ENCODE results near the gene BACE2.
"Not testable (repeated sequence)": the region's sequence is repeated elsewhere in the genome, so short reads cannot be mapped to it uniquely, and the experiment has no call there.

Gene BACE2

DNA sequence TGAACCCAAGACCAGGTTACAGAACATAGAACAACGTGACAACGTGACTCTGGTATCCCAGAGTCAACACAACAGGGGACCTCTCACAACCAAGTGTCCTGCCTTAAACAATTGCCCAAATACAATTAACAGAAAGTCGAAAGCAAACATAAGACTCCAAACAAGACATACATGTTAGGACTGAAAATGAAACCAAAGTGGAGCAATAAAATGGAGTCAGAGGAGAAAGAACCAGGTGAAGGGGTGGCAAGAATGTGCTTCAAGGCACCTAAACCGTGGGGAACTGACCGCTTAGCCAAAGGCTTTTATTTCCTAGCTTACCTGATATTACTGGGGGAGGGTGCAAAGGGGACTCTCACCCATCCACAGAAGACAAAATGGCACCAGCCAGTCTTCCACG is 17.8 kb downstream of the BACE2 start:
- DNase-seq (ENCODE audit: low spot score): no peak

DNA sequence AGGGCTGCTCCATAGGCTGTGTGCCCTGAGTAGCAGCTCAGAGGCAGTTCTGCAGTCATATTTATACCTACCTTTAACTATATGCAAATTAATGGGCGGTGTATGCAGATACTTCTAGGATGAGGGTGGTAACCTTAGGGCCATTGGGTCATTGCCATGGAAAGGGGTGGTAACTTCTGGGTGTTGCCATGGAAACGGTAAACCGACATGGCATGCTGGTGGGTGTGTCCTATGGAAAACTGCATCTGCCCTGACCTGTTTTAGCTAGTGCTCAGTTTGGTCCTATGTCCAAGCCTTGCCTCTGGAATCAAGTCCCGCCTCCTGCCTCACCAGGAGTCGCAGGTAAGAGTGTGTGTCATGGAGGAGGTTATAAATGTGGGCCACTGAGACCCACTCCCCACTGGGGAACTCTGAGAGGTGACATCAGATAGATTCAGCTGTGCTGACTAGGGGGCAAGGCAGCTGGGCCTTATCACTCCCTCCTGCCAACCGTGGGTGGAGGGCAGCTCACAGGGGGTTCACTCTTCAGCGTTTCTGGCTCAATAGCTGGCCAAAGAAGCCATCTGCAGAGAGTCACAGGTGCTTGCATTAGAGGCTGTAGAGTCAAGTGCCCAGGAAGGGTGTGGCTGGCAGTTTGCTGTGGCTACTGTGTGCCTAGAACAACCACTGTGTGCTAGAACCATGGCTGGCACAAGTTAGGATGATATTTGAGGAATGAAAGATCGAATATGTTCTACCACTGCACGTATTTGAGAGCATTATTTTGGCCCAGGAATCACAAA is 19.0 kb downstream of the BACE2 start:
- no peak for DNase-seq (ENCODE audit: low spot score)

DNA sequence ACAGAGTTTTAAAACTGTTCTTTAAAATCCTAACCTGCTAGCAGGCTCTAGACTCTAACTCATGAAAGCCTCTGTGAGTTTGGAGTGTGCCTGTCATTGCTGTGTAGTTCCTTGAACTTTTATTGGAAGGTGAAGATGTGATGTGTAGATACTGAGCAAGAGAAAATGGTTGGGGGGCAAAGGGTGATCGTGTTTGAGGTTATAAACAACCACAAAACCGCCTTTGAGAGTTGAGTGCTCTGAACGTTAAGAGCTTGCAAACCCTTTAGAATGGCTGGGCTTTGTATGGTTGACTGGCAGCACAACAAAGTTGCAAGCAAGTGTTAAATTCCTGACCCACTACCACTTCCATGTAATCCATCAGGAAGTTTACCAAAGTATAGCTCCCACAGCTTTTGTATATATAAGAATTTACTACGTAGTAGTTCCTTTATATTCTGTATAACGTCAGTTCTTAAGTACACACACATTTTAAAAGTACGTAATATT is 19.6 kb downstream of the BACE2 start:
- no peak for DNase-seq (ENCODE audit: low spot score)

DNA sequence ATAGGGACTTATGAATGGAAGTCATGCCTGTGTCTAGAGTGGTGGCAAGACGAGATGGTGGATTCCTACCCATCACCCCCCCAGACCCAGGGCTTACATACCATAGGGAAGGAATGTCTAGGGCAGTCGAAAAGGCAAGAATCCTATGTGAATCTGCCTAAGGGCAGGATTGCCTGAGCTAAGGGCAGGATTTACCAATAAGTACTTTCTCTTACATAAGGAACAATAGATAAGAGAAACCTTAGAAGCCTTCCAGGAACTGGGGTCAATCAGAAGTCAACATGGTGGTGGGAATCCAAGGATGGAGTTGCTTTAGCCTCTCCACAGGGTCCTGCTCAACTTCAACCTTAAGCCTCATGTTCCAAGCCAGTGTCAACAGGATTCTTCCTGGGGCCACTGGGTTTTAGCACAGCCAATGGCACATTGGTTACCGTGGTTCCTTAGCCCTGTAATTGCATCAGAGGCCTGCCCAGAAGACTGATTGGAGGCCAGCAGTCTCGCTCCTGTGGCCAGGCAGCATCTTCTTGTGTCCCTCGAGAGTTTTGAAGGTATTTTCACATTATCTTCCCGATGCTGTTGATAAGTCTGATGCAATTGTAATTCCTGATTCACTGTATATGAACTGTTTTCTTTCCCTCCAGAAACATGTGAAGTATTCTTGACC is 20.7 kb downstream of the BACE2 start:
- no peak for DNase-seq (ENCODE audit: low spot score)

DNA sequence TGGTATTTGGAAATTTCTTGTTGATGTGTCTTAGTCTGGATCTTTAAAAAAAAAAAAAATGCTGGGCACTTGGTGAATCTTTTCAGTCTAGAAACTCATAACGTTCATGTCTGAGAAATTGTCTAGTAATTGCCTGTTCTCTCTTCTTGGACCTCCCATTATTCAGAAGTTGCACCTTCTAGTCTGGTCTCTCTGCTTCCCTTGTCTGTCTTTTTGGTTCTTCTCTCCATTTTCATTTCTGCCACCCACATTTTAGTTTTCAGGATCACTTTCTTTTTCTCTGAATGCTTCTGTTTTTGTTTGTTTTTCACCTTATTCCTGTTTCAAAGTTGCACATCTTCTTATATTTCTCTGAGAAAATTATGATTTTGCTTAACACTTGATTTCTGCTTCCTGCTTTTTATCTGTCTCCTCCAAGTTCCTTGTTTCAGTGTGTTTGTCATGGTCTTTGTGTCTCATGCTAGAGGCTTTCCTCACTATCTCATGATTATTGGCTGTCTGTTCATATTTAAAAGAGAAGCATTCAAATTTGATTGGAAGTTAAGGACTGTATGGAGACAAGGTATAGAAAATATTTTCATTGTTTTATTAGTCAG is 21.3 kb downstream of the BACE2 start:
- DNase-seq (ENCODE audit: low spot score): no peak

DNA sequence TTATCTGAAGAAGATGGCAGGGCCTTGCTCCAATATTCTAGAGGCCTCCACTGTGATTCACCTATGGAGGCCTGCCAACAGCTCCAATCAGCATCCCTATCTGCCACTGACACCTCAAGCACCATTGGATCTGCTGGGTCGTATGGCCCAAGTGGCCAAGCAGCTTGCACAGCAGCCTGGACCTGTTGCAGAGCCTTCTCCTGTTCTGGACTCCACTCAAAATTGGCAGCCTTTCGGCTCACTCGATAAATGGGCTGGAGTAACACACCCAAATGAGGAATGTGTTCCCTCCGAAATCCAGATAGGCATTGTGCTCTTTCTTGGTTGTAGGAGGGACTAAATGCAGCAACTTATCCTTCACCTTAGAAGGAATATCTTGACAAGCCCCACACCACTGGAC is 24.6 kb downstream of the BACE2 start:
- not testable (repeated sequence) for DNase-seq (ENCODE audit: low spot score)

DNA sequence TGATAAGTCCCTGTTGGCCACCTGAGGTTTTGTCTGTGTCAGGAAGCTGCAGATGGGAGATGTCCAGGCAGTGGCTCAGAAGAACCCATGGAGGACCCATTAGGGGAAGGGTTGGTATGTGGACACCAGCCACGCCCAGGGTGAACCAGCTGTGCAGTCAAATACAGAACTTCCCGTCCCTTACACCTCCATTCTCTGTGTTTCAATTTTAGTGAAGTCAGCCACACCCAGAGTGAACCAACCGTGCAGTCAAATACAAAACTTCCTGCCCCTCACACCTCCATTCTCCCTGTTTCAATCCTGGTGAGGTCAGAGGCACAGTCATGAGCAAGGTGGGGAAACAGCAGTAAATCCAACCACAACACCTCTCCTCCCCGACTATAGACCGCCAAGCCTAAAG is 27.4 kb downstream of the BACE2 start:
- peak; percentile 34 for DNase-seq (ENCODE audit: low spot score)

DNA sequence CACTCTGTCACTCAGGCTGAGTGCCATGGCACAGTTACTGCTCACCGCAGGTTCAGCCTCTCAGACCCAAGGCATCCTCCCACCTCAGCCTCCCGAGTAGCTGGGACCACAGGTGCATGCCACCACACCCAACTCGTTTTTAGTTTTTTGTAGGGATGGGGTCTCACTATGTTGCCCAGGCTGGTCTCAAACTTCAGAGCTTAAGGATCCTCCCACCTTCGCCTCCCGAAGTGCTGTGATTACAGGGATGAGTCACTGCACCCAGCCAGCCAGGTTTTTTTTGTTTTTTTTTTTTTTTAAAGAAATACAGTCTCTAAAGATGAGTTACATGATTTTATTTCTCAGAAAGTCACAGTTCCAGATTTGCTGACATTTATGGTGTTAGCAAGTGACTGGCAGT is 29.0 kb downstream of the BACE2 start:
- peak; percentile 49 for DNase-seq (ENCODE audit: low spot score)

DNA sequence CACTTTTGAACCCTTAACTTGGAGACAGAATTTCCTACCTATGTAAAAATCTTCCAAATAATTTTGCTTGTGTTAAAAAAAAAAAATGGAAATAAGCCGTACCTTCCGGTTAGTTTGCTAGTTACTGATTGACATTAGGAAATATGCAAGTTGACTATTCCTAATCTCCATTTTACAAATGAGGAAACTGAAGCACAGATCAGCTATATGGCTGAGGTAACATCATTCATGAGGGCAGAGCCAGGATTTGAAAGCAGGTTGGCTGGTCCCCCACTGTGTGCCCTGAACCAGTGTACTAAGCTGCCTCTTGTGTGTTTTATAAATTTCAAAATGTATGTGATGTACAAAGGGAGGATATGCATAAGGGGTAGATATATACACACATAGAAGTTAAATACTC is 29.6 kb downstream of the BACE2 start:
- DNase-seq (ENCODE audit: low spot score): peak; percentile 40

DNA sequence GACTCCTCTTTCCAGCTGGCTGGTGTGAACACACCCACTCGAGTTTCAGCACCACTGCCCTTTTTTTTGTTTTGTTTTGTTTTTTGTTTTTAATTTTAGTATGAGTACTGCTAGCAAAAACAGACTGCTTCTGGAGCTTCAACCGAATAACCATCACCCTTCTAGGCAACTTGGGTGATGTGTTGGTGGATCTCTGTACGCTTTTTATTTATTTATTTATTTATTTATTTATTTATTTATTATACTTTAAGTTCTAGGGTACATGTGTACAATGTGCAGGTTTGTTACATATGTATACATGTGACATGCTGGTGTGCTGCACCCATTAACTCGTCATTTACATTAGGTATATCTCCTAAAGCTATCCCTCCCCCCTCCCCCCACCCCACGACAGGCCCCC is 30.7 kb downstream of the BACE2 start:
- not testable (repeated sequence) for DNase-seq (ENCODE audit: low spot score)

DNA sequence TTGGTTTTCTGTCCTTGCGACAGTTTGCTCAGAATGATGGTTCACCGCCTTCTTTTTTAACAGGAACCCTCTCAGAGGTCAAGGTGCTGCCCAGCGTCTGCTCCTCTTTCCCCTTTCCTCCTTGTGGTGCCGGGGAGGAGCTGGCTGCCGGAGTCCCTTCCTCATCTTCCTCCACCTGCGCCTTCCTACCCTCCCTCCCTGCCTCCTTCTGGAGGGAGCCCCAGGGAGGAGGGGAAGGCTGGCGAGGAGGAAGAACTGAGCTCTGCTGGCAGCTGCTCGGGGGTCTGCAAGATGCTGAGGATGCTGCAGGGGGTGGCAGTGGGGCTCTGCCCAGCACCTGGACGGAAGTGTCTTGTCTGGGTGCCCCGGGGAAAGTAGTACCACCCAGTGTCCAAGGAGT is 31.2 kb downstream of the BACE2 start:
- DNase-seq (ENCODE audit: low spot score): no peak

DNA sequence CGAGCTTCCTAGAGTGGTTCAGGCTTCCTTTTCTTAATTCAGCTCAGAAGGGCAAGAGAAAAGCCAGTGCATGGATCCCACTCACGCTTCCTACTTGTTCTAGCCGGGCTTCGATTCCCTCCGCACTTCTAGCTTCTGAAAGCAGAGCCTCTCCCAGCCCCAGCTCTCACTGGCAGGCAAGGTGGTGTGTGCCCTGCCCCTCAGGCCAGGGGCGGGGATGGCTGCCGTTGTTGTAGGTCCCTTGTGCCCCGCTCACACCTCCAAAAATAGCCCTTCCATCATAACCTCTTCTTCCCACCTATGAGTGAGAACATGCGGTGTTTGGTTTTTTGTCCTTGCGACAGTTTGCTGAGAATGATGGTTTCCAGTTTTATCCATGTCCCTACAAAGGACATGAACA is 31.6 kb downstream of the BACE2 start:
- DNase-seq (ENCODE audit: low spot score): no peak

DNA sequence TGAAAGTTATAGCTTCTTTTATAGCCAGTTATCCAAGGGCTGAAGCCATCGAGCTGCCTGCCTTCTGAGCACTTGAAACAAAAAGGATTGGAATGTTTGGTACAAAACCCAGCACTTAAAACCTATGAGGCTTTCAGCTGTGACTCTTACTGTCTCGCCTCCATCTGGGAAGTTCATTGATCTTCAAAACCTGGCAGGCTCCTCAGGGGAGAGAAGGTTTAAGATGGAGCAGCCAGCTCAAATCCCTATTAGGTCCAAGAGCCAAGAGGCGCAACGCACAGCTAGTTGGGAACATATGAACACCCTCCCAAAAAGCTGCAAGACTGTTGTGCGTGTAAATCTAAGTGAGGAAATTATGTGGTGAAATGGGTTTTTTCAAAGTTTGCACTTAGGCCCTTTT is 33.4 kb downstream of the BACE2 start:
- DNase-seq (ENCODE audit: low spot score): no peak

DNA sequence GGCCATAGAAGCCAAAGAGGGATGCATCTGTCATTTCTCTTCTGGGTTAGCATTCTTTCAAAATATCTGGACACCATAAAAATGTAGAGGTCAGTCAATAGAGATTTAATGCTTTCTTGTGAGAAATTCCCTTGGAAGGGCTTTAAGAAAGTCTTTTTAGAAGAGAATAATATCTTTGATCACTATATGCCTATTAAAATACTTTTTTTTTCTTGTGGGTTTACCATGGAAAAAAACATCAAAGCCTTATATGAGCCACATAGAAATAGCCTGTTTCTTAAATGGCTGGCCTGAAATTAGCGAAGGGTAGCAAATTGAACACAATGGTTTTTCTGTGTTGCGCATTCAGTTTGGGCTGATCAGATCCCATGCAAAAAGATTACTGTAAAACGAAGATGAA is 36.8 kb downstream of the BACE2 start:
- DNase-seq (ENCODE audit: low spot score): no peak

DNA sequence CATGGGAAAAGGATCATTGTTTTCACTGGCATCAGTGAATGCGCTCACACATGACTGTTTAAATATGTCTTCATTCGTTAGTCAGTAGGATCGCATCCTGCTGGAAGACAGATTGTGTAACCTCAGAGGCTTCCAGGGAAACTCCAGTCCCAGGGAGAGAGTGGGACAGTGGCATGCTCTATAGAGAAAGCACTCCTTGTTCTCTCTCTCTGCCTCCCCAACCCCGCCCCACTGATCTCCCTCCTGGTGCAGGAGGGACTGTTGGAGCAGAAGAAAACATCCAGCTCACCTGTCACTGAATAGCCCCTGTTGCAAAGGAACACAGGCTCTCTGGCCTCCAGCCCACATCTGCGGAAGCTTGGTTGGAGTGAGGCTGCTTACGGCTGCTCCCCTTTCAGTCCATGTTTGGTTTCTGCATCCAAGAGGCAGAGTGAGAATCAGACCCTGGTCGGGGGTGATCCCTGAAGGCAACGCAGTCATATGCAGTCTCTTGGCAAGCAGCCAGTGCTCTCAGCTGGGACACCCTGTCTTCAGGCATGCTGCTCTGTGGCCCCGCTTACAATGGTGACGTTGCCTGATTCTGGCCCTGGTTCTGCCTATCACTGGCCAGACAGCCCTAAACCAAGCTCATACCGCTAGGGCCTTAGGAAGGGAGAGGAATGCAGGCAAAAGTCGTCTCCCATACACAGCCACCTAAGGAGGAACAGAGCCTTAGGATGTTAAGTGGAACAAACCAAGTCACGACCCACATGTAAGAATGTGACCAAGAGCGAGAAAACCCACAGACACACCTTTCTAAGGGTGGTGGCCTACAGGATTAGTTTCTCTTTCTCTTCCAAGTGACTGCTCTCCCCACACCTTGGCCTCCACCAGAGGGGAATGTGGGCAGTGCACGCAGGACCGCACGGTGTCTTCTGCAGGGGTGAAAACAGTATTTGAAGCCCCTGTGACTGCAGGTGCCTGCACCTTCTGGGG is 39.7 kb downstream of the BACE2 start:
- DNase-seq (ENCODE audit: low spot score): peak; percentile 91

DNA sequence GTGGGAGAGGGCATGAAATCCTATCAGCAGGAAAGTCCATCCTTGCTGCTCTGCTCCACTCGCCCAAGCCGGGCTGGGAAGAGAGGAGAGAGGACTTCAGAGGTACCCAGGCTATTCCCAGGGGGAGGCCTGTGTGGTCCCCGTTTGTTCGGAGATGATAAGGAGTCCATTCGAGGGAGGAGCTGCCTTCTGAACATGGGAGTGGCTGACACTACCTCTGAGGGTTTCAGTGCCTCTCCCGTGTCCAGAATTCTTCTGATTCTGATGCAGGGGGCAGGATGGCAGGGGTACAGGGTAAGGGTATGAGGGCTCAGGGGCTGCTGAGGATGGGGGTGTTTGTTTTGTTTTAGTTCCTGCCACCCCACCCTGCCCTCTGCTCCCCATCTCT is 40.4 kb downstream of the BACE2 start:
- no peak for DNase-seq (ENCODE audit: low spot score)

DNA sequence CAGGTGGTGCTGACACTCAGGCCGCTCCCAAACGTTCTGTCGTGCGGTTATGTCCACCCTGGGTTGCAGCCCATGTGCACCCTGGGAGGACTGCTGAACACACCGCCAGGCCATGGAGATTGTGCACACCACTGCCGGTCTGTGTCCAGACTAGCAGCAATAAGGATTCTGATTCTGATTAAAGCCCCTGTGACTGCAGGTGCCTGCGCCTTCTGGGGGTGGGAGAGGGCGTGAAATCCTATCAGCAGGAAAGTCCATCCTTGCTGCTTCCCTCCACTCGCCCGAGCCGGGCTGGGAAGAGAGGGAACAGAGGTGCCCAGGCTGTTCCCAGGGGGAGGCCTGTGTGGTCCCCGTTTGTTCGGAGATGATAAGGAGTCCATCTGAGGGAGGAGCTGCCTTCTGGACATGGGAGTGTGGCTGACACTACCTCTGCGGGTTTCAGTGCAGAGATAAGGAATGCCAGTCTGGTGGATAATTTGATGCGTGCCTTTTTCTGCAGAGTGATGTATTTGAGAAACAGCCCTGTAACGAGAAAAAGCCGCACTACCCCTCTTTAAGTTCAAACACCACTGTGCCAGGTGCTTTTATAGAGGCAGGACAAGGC is 41.2 kb downstream of the BACE2 start:
- no peak for DNase-seq (ENCODE audit: low spot score)

DNA sequence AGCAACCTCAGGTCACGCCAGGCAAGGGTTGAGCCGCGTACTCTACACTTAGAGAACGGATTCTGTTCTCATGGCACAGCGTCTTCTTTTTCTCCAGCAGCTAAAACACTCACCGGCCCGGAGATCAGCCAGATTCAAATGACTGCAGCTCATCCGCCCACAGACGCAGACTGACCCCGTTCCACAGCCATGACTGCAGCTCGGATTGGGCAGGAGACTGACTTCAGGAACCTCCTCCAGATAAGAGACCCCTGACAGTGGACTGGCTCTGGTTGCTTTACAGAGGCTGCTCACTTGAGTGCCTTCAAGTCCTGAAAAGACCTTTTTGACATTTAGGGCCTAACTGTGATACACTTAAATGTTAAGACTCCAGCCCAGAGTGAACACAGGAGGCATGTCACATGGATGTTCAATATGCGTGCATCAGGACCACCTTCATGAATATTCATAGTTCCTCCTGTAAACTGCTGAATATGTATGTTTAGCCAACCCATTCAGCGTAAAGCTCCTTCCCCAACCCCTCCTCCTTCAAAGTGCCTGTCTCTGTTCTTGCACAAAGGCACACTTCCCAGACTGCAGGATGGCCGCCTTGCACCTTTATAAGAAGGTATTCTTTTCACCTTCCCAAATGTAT is 42.6 kb downstream of the BACE2 start:
- DNase-seq (ENCODE audit: low spot score): no peak

DNA sequence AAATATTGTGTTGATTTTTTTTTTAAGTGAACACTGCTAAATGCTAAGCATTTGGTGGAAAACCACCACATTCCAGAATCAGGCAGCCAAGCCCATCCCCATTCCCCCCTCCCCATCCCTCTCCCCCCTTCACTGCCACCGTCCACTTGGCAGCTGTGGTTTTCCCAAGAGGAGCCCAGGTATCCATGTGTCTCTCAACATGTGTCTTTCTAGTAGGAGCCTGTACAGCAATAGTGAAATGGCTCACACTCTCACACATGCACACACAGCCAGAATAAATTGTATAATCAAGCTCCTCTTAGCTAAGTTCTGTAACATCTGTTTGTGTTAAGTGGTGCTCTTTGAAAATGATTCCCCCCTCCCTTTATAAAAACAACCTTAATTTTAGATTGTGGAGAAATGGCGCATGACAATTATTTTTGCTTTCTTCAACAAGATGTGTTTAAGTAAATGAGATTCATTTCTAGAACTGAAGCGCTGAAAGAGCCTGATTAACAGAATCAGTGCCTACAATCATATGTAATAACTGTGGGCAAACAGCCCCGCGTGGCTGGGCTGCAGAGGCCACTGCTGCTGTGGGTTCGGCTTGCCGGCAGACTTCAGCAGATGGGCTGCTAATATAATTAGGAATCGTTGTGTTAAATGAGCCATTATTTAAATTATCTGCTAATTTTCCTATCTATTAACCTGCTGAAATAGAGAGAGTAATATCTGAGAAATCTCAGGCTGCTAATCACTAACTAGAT is 43.3 kb downstream of the BACE2 start:
- DNase-seq (ENCODE audit: low spot score): no peak

DNA sequence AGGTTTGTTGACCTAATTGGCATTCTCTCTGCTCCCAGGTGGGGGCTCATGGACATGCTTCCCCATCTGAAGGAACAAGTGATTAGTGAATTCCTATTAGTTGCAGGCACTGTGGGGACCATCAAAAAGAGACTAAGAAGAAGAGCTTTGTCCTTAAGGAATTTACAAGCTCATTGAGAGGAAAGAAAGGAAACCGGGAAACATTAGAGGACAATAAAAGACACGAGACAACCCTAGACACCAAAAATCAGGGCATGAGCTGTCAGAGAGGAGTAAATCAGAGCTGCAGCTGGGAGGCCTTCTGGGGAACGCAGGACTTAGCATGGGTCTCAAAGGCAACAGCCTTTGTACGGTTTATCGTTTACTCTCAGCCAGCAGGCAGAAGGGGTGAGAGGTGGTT is 45.1 kb downstream of the BACE2 start:
- DNase-seq (ENCODE audit: low spot score): no peak

Measured in kidney tubule cell (primary cell).